ENCODE measurements around the gene IGFBP2. TPM values are rescaled to one million over a fixed set of nuclear protein-coding genes. Genes with fewer than 3 reads are reported as not detected.
A peak's percentile ranks its signal among the peaks of the same experiment; 100 is the strongest.

IGFBP2 gene
- total and polyA plus RNA-seq, 2 of the 13 experiments (the other 11 are each of a cell fraction or from before 2014, with no cell fraction given): 2.0 to 5.8 TPM

GRCh38 chr2:216603010-216603883, 30.0 kb upstream of the IGFBP2 start (continued):
- TF ChIP-seq NFYB (CRISPR knock-in tag; IDR thresholded peaks at IDR 0.05): no peak
- peak; percentile 40; the same call in 1 of the 2 replicates for TF ChIP-seq SIX1 (CRISPR knock-in tag; IDR thresholded peaks at IDR 0.05; ENCODE audit: borderline replicate concordance)
- no peak for TF ChIP-seq TGIF2 (CRISPR knock-in tag; IDR thresholded peaks at IDR 0.05)
- TF ChIP-seq PHF20 (CRISPR knock-in tag; IDR thresholded peaks at IDR 0.05): no peak
- no peak for TF ChIP-seq EEA1 (CRISPR knock-in tag; IDR thresholded peaks at IDR 0.05; ENCODE audit: borderline replicate concordance)
- TF ChIP-seq CAMTA2 (CRISPR knock-in tag; IDR thresholded peaks at IDR 0.05; ENCODE audit: borderline replicate concordance): no peak
- no peak for TF ChIP-seq ZNF510 (CRISPR knock-in tag; IDR thresholded peaks at IDR 0.05; ENCODE audit: low read depth)
- TF ChIP-seq ZSCAN25 (CRISPR knock-in tag; IDR thresholded peaks at IDR 0.05): peak; percentile 97
- TF ChIP-seq ZNF275 (CRISPR knock-in tag; IDR thresholded peaks at IDR 0.05; ENCODE audit: borderline replicate concordance): no peak
- TF ChIP-seq, protein P1, sequence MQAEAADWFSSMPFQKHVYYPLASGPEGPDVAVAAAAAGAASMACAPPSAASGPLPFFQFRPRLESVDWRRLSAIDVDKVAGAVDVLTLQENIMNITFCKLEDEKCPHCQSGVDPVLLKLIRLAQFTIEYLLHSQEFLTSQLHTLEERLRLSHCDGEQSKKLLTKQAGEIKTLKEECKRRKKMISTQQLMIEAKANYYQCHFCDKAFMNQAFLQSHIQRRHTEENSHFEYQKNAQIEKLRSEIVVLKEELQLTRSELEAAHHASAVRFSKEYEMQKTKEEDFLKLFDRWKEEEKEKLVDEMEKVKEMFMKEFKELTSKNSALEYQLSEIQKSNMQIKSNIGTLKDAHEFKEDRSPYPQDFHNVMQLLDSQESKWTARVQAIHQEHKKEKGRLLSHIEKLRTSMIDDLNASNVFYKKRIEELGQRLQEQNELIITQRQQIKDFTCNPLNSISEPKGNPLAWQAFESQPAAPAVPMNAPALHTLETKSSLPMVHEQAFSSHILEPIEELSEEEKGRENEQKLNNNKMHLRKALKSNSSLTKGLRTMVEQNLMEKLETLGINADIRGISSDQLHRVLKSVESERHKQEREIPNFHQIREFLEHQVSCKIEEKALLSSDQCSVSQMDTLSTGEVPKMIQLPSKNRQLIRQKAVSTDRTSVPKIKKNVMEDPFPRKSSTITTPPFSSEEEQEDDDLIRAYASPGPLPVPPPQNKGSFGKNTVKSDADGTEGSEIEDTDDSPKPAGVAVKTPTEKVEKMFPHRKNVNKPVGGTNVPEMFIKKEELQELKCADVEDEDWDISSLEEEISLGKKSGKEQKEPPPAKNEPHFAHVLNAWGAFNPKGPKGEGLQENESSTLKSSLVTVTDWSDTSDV (CRISPR knock-in tag; IDR thresholded peaks at IDR 0.05): no peak
- TF ChIP-seq ZNF839 (CRISPR knock-in tag; IDR thresholded peaks at IDR 0.05; ENCODE audit: borderline replicate concordance): no peak
- TF ChIP-seq JUN (CRISPR knock-in tag; IDR thresholded peaks at IDR 0.05): no peak
- no peak for TF ChIP-seq PAF1 (CRISPR knock-in tag; IDR thresholded peaks at IDR 0.05)
- TF ChIP-seq IKZF1 (IDR thresholded peaks at IDR 0.05): no peak
- TF ChIP-seq KDM5A (IDR thresholded peaks at IDR 0.05; ENCODE audit: borderline replicate concordance, low read length): no peak
- no peak for TF ChIP-seq ZNF678 (CRISPR knock-in tag; IDR thresholded peaks at IDR 0.05)
- no peak for TF ChIP-seq MNT (IDR thresholded peaks at IDR 0.05)
- no peak for TF ChIP-seq ELF3 (CRISPR knock-in tag; IDR thresholded peaks at IDR 0.05)
- no peak for TF ChIP-seq MXD3 (CRISPR knock-in tag; IDR thresholded peaks at IDR 0.05)
